HEK293T (cell line): ENCODE data around the gene ADAM29.

ENCODE experiments used
- CTCF ChIA-PET: fragments of 350-600 bp; formaldehyde crosslinking; extraction: SDS; loops from one replicate; lab custom pipeline; 2021; ENCODE audit warnings: antibody characterized with exemption, inconsistent platforms; lab: Yijun Ruan, JAX
- POLR2A ChIA-PET: fragments of 350-600 bp; formaldehyde crosslinking; extraction: SDS; loops from one replicate; lab custom pipeline; 2020; ENCODE audit warnings: antibody characterized with exemption, inconsistent platforms; lab: Yijun Ruan, JAX
- DNase-seq: peaks from one replicate; pipeline ENCODE4 v3.0.0; 2012; ENCODE audit warnings: mixed read lengths; ENCODE audit errors: extremely low spot score
- ARNT ChIP-seq: fragments of 450-650 bp; IDR thresholded peaks from 2 replicates; pipeline ENCODE4 v1.6.1; 2017; ENCODE audit warnings: mild to moderate bottlenecking
- BHLHE40 ChIP-seq: fragments of 450-650 bp; IDR thresholded peaks from 2 replicates; pipeline ENCODE4 v1.6.1; 2016; ENCODE audit warnings: mild to moderate bottlenecking, moderate library complexity, borderline replicate concordance
- CTBP1 ChIP-seq: fragments of 450-650 bp; IDR thresholded peaks from 2 replicates; pipeline ENCODE4 v1.6.1; 2016; ENCODE audit warnings: borderline replicate concordance
- ELF4 ChIP-seq: fragments of 450-650 bp; IDR thresholded peaks from 2 replicates; pipeline ENCODE4 v1.6.1; 2017; ENCODE audit warnings: antibody characterized with exemption
- FOXA1 ChIP-seq: fragments of 450-650 bp; IDR thresholded peaks from 2 replicates; pipeline ENCODE4 v1.6.1; 2016; ENCODE audit warnings: mild to moderate bottlenecking
- FOXK2 ChIP-seq: fragments of 450-650 bp; IDR thresholded peaks from 2 replicates; pipeline ENCODE4 v1.6.1; 2016; ENCODE audit warnings: mild to moderate bottlenecking
- FOXM1 ChIP-seq: fragments of 450-650 bp; IDR thresholded peaks from 2 replicates; pipeline ENCODE4 v1.6.1; 2017; ENCODE audit warnings: mild to moderate bottlenecking, borderline replicate concordance
- HDGF ChIP-seq: fragments of 450-650 bp; IDR thresholded peaks from 2 replicates; pipeline ENCODE4 v1.6.1; 2017; ENCODE audit warnings: antibody characterized with exemption, borderline replicate concordance
- L3MBTL2 ChIP-seq: fragments of 450-650 bp; conservative IDR thresholded peaks from 2 replicates; pipeline ENCODE4 v1.6.1; 2016; ENCODE audit warnings: mild to moderate bottlenecking
- LEF1 ChIP-seq: fragments of 450-650 bp; IDR thresholded peaks from 2 replicates; pipeline ENCODE4 v1.6.1; 2017; ENCODE audit warnings: mild to moderate bottlenecking, borderline replicate concordance
- NFRKB ChIP-seq: fragments of 450-650 bp; IDR thresholded peaks from 2 replicates; pipeline ENCODE4 v1.6.1; 2016; ENCODE audit warnings: mild to moderate bottlenecking, moderate library complexity
- SP1 ChIP-seq: fragments of 450-650 bp; IDR thresholded peaks from 2 replicates; pipeline ENCODE4 v1.6.1; 2017
- SUZ12 ChIP-seq: fragments of 450-650 bp; IDR thresholded peaks from 2 replicates; pipeline ENCODE4 v1.6.1; 2016; ENCODE audit warnings: mild to moderate bottlenecking
- TARDBP ChIP-seq: fragments of 450-650 bp; IDR thresholded peaks from 2 replicates; pipeline ENCODE4 v1.6.1; 2016
- ZNF384 ChIP-seq: fragments of 450-650 bp; IDR thresholded peaks from 2 replicates; pipeline ENCODE4 v1.6.1; 2016
- TF ChIP-seq, protein P1 (sequence below): fragments of 450-650 bp; IDR thresholded peaks from 2 replicates; pipeline ENCODE4 v1.6.1; 2016

The ADAM29 gene

DNA sequence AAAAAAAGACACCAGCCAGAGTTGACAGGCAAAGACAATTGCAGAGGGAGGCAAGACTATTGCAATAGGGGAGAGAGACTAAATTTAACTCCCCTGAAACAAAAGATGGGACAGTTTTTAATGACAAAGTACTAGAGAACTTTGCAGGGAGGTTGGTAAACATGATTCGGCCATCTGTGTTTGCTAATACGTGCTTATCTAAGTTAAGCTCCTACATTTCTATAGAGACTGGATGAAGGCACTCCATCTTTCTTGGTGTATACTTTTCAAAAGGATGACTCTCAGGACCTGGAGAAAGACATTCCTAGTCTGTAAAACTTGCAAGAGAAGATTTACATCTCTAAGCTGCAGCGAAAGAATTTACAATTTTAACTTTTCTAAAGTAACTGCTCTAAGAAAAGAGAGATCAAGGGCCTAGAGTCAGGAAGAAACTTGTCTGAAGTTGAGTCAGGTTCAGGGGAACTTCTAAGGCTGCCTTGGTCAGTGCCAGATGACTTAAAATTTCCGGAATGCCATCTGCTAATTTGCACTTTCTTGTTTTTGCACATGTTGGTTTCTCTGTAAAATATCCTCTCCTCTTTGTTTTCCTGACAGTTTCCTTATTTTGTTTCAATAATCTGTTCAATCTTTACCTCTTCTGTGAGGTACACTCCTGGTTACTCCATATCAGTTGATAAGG is 10.6 kb downstream of the ADAM29 start:
- DNase-seq = no peak
- TF ChIP-seq BHLHE40 (no peak), ZNF384 (no peak), ARNT (no peak), SUZ12 (no peak), TARDBP (no peak), NFRKB (no peak), FOXA1 (no peak), SP1 (no peak), ELF4 (no peak), FOXM1 (no peak), CTBP1 (no peak), LEF1 (no peak)
- ChIA-PET POLR2A (no interaction called here), CTCF (no interaction called here)

DNA sequence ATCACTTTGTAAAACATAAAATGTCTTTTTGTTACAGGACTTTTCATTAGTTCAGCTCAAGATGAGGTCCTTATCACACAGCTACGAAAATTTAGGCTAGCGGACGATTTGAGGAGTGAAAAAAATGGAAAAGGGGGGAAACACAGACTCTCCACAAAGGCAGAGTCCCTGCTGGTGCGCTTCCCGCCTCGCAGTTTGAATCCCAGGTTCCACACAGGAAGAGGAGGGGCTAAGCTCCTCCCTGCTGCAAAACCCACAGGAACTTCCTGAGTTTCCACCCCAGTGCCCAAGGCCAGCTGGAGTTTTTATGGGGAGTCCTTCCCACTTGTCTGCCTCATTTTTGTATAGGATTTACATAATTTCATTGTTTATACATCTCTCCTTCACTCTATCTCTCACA is 11.2 kb downstream of the ADAM29 start:
- CTCF ChIA-PET = no interaction called here
- POLR2A ChIA-PET = no interaction called here
- no peak for DNase-seq
- TF ChIP-seq CTBP1 (no peak), BHLHE40 (no peak), ELF4 (no peak), FOXK2 (no peak)
- TF ChIP-seq, protein P1, sequence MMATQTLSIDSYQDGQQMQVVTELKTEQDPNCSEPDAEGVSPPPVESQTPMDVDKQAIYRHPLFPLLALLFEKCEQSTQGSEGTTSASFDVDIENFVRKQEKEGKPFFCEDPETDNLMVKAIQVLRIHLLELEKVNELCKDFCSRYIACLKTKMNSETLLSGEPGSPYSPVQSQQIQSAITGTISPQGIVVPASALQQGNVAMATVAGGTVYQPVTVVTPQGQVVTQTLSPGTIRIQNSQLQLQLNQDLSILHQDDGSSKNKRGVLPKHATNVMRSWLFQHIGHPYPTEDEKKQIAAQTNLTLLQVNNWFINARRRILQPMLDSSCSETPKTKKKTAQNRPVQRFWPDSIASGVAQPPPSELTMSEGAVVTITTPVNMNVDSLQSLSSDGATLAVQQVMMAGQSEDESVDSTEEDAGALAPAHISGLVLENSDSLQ = no peak

DNA sequence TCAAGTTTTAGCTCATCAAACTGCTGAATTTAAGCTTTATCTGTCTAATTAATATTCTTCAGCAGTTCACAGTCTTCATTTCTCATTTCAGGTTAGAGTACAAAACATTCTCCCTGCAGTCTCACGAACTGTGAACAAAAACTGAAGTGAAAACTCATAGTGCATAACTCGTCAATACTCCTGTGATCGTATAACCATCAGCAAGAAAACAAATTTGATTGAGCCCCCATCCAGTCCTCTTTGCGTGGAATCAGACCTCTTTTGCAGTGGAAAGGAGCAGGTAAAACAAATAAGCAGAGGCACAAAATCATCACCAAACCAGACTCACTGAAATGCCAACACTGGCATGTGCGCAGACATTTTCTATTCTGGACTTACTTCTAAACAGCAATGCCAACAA is 12.7 kb downstream of the ADAM29 start:
- ChIA-PET CTCF (no interaction called here), POLR2A (no interaction called here)
- no peak for DNase-seq
- TF ChIP-seq FOXK2 = no peak
- no peak for TF ChIP-seq ELF4
- no peak for TF ChIP-seq BHLHE40
- TF ChIP-seq NFRKB = no peak

DNA sequence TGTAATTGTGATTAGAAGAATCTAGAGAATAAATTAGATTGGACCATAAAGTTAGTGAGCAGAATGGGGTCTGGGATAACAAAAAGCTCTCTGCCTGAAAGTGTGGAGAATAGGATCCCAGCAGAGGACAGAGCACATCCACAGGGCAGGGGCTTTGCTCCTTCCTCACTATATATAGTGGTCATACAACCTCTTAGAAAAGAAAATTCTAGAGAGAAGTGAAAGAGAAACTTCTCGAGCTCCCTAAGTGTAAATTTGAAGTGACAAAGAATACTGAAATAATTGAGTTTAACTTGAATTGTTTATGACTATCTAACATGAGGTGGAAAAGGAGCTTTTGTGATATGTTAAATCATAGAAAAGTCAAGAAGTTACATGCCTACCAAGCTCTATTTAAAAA is 14.9 kb downstream of the ADAM29 start:
- ChIA-PET CTCF (no interaction called here), POLR2A (no interaction called here)
- no peak for DNase-seq
- TF ChIP-seq FOXM1 (no peak), NFRKB (no peak), FOXK2 (no peak)

DNA sequence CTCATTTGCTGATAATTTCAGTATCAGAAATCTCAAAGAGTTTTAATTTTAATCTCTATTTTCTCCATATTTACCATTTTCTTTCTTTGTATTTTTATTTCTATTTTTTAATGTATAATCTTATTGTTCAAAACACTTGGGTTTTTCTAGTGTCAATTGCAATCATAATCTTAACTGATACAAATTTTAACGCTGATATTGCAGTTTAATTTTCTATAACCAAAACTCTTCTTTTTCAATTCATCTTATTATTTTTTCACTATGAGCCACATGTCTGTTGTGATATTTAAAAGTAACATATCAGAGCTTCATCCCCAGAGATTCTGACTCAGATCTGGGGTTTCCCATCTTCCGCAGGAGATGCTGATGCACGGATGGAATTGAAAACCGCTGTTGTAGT is 16.2 kb downstream of the ADAM29 start:
- TF ChIP-seq FOXA1 (no peak), ZNF384 (no peak), LEF1 (no peak), TARDBP (no peak), BHLHE40 (no peak)
- ChIA-PET CTCF (no interaction called here), POLR2A (no interaction called here)
- no peak for DNase-seq

DNA sequence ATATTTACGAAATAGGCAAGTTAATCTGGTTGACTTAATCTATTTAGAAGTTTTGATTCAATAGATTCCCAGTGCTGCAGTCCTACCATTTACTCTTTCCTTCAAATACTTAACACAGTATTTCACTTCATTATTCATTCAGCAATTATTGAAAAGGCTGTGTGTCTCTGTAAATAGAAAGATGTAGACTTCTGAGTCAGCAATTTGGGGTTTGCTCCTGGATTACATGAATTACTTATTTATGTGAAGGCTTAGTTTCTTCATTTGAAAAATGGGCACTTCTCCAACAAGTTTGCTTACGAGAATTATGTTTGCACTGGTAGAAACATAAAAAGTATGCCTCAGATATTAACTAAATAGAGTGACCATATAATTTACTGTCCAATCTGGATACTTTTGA is 17.4 kb downstream of the ADAM29 start:
- CTCF ChIA-PET = no interaction called here
- TF ChIP-seq BHLHE40 (no peak), FOXM1 (no peak), FOXA1 (no peak), SP1 (no peak)
- POLR2A ChIA-PET = no interaction called here
- no peak for DNase-seq

DNA sequence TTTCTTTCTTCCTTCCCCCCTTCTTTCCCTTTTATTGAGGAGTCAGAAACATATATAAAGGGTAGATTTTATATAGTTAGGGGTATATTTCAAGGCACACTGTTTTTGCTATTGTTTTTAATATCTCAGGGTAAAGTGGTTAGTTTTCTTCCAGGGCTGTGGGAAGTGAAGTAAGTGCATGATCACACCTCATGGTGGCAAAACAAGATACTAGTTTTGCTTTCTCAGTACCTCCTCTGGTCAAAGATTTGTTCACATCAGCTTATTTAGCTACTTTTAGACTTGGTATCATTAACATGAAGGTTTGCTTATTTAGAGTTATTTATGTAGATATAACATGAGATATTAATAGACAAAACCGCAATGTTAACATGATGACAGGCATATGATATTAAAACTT is 21.8 kb downstream of the ADAM29 start:
- no peak for DNase-seq
- ChIA-PET CTCF (no interaction called here), POLR2A (no interaction called here)
- TF ChIP-seq TARDBP (no peak), SP1 (no peak), ARNT (no peak), ZNF384 (no peak), CTBP1 (no peak), HDGF (no peak), FOXM1 (no peak), LEF1 (no peak), NFRKB (no peak), BHLHE40 (no peak), ELF4 (no peak), FOXA1 (no peak), SUZ12 (no peak)
- TF ChIP-seq, protein P1 = no peak

DNA sequence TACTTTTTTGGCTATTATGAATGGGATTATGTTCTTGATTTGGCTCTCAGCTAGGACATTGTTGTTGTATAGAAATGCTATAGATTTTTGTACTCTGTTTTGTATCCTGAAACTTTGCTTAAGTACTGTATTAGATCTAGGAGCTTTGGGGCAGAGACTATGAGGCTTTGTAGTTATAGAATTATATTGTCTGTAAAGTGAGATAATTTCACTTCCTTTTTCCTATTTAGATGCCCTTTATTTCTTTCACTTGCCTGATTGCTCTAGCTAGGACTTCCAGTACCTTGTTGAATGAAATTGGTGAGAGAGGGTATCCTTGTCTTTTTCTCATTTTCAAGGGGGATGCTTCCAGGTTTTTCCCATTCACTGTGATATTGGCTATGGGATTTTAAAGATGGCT is 28.1 kb downstream of the ADAM29 start:
- DNase-seq = no peak
- POLR2A ChIA-PET = no interaction called here
- CTCF ChIA-PET = no interaction called here
- TF ChIP-seq L3MBTL2 (no peak), ARNT (no peak), FOXK2 (no peak), FOXM1 (no peak), NFRKB (no peak), FOXA1 (no peak), LEF1 (no peak), TARDBP (no peak), SP1 (no peak)
